GM23338 (cell line): ENCODE measurements around the gene WWC1.

Experiments
- CREB1 ChIP-seq: fragments of 250-450 bp; sonication (Bioruptor Pico); IDR thresholded peaks from 2 replicates; pipeline ENCODE4 v1.5.0; 2020; ENCODE audit warnings: low read depth, mild to moderate bottlenecking, moderate library complexity
- CTCF ChIP-seq, 2 experiments: fragments of 200-600 bp in 1 of 2; sonication (generic) in 1 of 2; conservative IDR thresholded peaks; 2 replicates each; pipeline versions ENCODE4 v1.5.1 to v1.6.1; 2016 to 2017; ENCODE audit warnings: antibody characterized with exemption in 2 of 2, low read depth in 2 of 2, mild to moderate bottlenecking in 2 of 2, moderate library complexity in 1 of 2
- ETS1 ChIP-seq: IDR thresholded peaks from 2 replicates; pipeline ENCODE4 v1.6.1; 2016; ENCODE audit warnings: antibody characterized with exemption
- EZH2 ChIP-seq: fragments of 200-600 bp; sonication (generic); IDR thresholded peaks from one replicate; pipeline ENCODE4 v1.8.0; 2017; ENCODE audit warnings: antibody characterized with exemption, mild to moderate bottlenecking, low read depth; ENCODE audit not compliant: unreplicated experiment
- EZH2phosphoT487 ChIP-seq: fragments of 200-600 bp; sonication (generic); IDR thresholded peaks from one replicate; pipeline ENCODE4 v1.8.1; 2018; ENCODE audit warnings: antibody characterized with exemption; ENCODE audit not compliant: unreplicated experiment
- JUNB ChIP-seq: IDR thresholded peaks from one replicate; pipeline ENCODE4 v1.6.1; 2016; ENCODE audit warnings: antibody characterized with exemption; ENCODE audit not compliant: unreplicated experiment
- NANOG ChIP-seq: IDR thresholded peaks from 2 replicates; pipeline ENCODE4 v1.6.1; 2016; ENCODE audit warnings: antibody characterized with exemption, borderline replicate concordance
- POLR2AphosphoS5 ChIP-seq: IDR thresholded peaks from 2 replicates; pipeline ENCODE4 v1.6.1; 2016; ENCODE audit warnings: antibody characterized with exemption, low read depth
- REST ChIP-seq: IDR thresholded peaks from one replicate; pipeline ENCODE4 v1.6.1; 2018; ENCODE audit warnings: antibody characterized with exemption; ENCODE audit not compliant: unreplicated experiment
- STAT1 ChIP-seq: IDR thresholded peaks from one replicate; pipeline ENCODE4 v1.6.1; 2016; ENCODE audit warnings: antibody characterized with exemption; ENCODE audit not compliant: unreplicated experiment
- ZNF114 ChIP-seq: fragments of 250-450 bp; sonication (Bioruptor Pico); IDR thresholded peaks from 2 replicates; pipeline ENCODE4 v1.5.0; 2020; ENCODE audit warnings: mild to moderate bottlenecking, moderate library complexity
- ZNF331 ChIP-seq: fragments of 250-450 bp; sonication (Bioruptor Pico); IDR thresholded peaks from 2 replicates; pipeline ENCODE4 v1.5.0; 2020; ENCODE audit warnings: low read depth, mild to moderate bottlenecking, moderate library complexity

- TF ChIP-seq ZNF114 (CRISPR knock-in tag) (no peak), CTCF (conservative IDR thresholded peaks at IDR 0.05; ENCODE audit: low read depth in 2 of 2) (no peak), POLR2AphosphoS5 (no peak), STAT1 (no peak), REST (no peak), EZH2 (no peak), EZH2phosphoT487 (no peak), CREB1 (CRISPR knock-in tag) (no peak), NANOG (no peak), ZNF331 (CRISPR knock-in tag) (no peak), ETS1 (no peak), JUNB (no peak)
Measured at GRCh38 chr5:168460606-168461005, 169.2 kb downstream of the WWC1 start.
